ENCODE results near the gene TOMM20L.

GRCh38 chr14:58364316-58364715 is 31.4 kb upstream of the TOMM20L start:
- no peak for TF ChIP-seq CTCF (IDR thresholded peaks at IDR 0.05)
- TF ChIP-seq POLR2A (IDR thresholded peaks at IDR 0.05): no peak

Data from Peyer's patch (tissue), 4 donors.